Parathyroid adenoma (tissue), 2 donors: Measurements from ENCODE around the gene PPCS.

Experiments used
- H2AFZ ChIP-seq: fragments of 300-600 bp; sonication (generic); one replicate; pipeline ENCODE4 v1.7.0; 2017; ENCODE audit warnings: antibody characterized with exemption, mild to moderate bottlenecking
- H3K27ac ChIP-seq: fragments of 300-600 bp; sonication (generic); one replicate; pipeline ENCODE4 v1.7.0; 2017
- H3K27me3 ChIP-seq: fragments of 300-600 bp; sonication (generic); one replicate; pipeline ENCODE4 v1.7.0; 2017; ENCODE audit warnings: low read length; ENCODE audit not compliant: control insufficient read depth, insufficient read depth
- H3K36me3 ChIP-seq: fragments of 300-600 bp; sonication (generic); one replicate; pipeline ENCODE4 v1.7.0; 2017; ENCODE audit warnings: low read length; ENCODE audit not compliant: control insufficient read depth, insufficient read depth
- H3K4me1 ChIP-seq: fragments of 300-600 bp; sonication (generic); one replicate; pipeline ENCODE4 v1.7.0; 2017; ENCODE audit warnings: control low read depth
- H3K4me2 ChIP-seq: fragments of 300-600 bp; sonication (generic); one replicate; pipeline ENCODE4 v1.7.0; 2017; ENCODE audit warnings: low read length
- H3K4me3 ChIP-seq: fragments of 300-600 bp; sonication (generic); one replicate; pipeline ENCODE4 v1.7.0; 2017; ENCODE audit warnings: low read depth, low read length
- H3K79me2 ChIP-seq: fragments of 300-600 bp; sonication (generic); one replicate; pipeline ENCODE4 v1.7.0; 2017; ENCODE audit warnings: control low read depth
- H3K9ac ChIP-seq: fragments of 300-600 bp; sonication (generic); one replicate; pipeline ENCODE4 v1.7.0; 2017; ENCODE audit warnings: mild to moderate bottlenecking
- H3K9me3 ChIP-seq: fragments of 300-600 bp; sonication (generic); one replicate; pipeline ENCODE4 v1.7.0; 2017; ENCODE audit warnings: low read length; ENCODE audit not compliant: control insufficient read depth
- CTCF ChIP-seq: fragments of 300-600 bp; sonication (generic); IDR thresholded peaks from one replicate; pipeline ENCODE4 v1.7.0; 2017; ENCODE audit warnings: antibody characterized with exemption, mild to moderate bottlenecking
- donor health status: primary hyperparathyroidism.

PPCS gene

DNA sequence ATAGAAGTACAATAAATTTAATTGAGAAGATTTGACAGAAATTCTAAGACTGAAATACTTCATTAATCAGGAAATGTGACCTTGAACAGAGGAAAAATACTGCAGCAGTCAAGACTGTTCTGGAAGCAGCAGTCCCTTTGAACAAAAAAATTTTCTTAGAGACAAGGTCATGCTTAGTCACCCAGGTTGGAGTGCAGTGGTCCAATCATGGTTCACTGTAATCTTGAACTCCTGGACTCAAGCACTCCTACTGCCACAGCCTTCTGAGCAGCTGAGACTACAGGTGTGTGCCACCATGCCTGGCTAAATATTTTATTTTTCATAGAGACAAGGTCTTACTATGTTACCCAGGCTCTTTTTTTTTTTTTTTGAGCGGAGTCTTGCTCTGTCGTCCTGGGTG, 4.9 kb downstream of the PPCS start:
- H3K27ac ChIP-seq: no peak overlapping the region

DNA sequence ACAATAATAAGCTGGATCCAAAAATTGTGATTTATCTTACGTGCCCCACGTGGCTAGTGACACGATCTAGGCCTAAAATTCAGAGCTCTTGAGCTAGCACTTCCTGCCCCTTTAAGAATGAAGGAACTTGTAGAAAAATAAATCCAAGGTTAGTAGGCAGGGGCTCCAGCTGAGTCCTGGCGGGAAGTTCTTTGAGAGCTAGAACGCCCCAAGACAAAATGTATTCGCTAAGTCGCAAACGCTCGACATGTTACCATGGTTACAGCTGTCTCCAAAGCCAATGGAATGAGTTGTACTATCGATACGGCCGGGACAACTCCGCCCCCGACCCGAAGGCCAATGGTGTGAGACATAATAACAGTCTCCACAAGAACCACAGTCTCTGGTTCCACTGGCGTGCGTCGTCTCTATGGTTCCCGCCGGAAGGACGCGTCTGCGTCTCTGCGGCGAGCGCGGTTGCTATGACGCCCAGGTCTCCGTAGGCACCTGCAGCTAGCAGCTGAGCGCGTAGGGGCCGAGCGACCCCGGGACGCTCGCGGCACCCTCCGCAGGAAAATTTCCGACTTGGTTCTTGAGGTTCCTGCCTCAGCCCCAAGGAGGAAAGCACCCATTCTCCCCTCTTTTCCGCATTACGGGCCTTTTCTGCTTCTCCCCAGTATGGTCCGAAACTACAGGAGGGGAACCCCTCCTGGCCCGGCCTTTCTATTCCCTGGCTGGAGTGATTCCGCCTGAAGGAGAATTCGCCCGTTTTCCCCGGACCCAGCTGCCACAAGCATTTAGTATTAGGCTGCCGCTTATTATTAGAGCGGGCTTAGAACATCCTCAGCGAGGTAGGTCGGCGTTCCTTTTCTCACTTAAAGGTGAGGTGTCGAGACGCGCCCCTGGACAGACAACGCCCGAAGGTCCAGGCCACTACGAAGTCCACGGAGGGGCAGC, 6.8 kb downstream of the PPCS start, which contains the start of gene CCDC30:
TSS of gene CCDC30 (plus strand) at position 459 of the 936 bp plus-strand sequence. CDS start 17,266 bp downstream, outside the sequence.
- Histone ChIP-seq H3K36me3 (no peaks in the 10 kb centered on the region), H3K27me3 (no peaks in the 10 kb centered on the region), H3K9me3 (no peaks in the 10 kb centered on the region), H3K27ac (peak within 1 kb of the TSS; percentile 61), H3K79me2 (no peaks in the 10 kb centered on the region), H3K4me3 (peak within 1 kb of the TSS; percentile 88), H2AFZ (peak within 1 kb of the TSS; percentile 82), H3K4me1 (no peaks in the 10 kb centered on the region), H3K4me2 (peak within 1 kb of the TSS; percentile 92), H3K9ac (no peak within 1 kb of the TSS)
- no peak for TF ChIP-seq CTCF

More for the DNA sequence above, 4.9 kb downstream of the PPCS start:
- peaks cover 4% of the 10 kb centered on the region for H3K4me1 ChIP-seq
- peaks cover 5% of the 10 kb centered on the region for H3K79me2 ChIP-seq
- no peak overlapping the region for H3K4me2 ChIP-seq
- no peaks in the 10 kb centered on the region for H3K27me3 ChIP-seq
- no peak overlapping the region for H3K9ac ChIP-seq
- H3K4me3 ChIP-seq: no peak overlapping the region
- TF ChIP-seq CTCF: no peak
- no peak overlapping the region for H2AFZ ChIP-seq
- no peaks in the 10 kb centered on the region for H3K9me3 ChIP-seq
- H3K36me3 ChIP-seq: no peaks in the 10 kb centered on the region

DNA sequence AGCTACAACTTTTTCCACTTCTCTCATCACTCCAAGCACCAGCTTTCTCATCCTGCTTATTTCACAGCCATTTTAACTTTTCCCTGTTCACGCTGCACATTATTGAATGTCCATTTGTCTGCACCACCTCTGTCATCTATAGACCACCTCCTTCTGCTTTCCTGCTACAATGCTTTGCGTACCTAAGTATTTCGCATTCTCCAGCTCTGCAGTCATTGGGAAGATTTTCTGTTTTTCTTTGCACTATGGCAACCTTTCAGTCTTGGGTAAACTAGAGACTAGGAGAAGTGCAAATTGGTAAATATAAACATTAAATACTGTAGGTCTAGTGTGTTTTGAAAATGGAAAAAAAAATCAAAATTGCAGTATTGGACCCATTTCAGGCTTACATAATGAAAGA, 7.6 kb downstream of the PPCS start:
- Histone ChIP-seq H3K9me3 (no peaks in the 10 kb centered on the region), H3K4me3 (peak overlapping the region; percentile 88), H3K27ac (peak overlapping the region; percentile 61), H2AFZ (peak overlapping the region; percentile 82), H3K9ac (no peak overlapping the region), H3K36me3 (no peaks in the 10 kb centered on the region), H3K79me2 (no peaks in the 10 kb centered on the region), H3K4me2 (peak overlapping the region; percentile 92), H3K27me3 (no peaks in the 10 kb centered on the region), H3K4me1 (no peaks in the 10 kb centered on the region)
- no peak for TF ChIP-seq CTCF

DNA sequence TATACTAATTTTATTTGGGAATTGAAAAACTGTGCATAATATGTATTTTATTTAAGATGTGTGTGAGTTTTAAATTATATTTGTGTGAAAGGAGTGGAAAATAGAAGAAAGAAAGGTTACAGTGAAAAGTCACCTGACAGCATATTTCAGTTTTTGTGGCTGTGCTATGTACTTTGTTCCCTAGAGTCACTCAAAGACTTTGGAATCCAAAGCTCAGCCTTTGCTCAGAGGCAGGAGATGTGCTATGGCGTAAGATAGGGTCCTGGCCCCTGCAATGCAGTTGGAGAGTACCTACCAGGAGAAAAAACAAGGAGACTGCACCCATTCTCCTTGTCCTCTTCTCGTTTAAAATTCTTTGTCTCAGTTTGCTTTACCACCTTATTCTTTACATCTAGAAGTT, 9.7 kb downstream of the PPCS start:
- Histone ChIP-seq H3K9ac (no peak overlapping the region), H3K36me3 (no peaks in the 10 kb centered on the region), H3K4me1 (no peaks in the 10 kb centered on the region), H3K4me3 (no peak overlapping the region), H3K27ac (no peak overlapping the region), H3K4me2 (no peak overlapping the region), H2AFZ (no peak overlapping the region), H3K79me2 (no peaks in the 10 kb centered on the region), H3K9me3 (no peaks in the 10 kb centered on the region), H3K27me3 (no peaks in the 10 kb centered on the region)
- no peak for TF ChIP-seq CTCF
